Measurements from ENCODE around the gene POLD2. TPM values are rescaled to one million over a fixed set of nuclear protein-coding genes. Genes with fewer than 3 reads are reported as not detected.

The POLD2 gene
- total RNA-seq, 1 donor from 2014 or later: 259 TPM

DNA sequence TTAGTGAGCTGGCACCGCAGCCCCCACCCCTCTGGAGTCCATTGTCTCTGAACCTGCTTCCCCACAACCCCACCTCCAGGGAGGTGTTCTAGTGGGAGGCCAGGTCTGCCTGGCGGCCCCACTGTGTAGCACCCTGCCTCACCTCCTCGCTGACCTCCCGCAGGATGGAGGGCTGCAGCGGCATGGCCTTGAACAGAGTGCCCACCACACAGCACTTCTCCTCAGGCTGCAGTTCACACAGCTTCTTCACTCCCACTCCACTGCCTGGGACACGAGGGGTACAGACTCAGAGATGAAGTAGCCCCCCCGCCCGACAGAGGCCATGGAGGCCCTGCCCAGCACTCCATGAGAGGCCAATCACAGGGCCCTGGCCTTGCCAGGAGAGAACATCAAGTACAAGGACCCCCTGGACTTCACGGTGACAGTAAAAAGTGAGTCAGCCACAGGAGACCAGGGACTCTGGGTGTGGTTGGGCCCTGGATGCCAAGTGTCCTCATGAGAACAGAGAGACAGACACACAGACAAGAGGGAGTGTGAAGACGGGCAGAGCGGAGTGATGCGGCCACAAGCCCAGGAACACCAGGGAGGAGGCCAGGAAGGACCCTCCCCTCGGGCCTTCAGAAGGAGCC, 5.4 kb downstream of the POLD2 start:
- intact Hi-C loops (cut with micrococcal nuclease): no loop called here
- Mint-ChIP-seq H3K4me3 (no peak overlapping the region), H3K36me3 (ENCODE audit: low read depth) (peaks cover 65% of the 10 kb centered on the region), H3K27ac (no peak overlapping the region), H3K4me1 (peaks cover 24% of the 10 kb centered on the region), H3K9me3 (no peaks in the 10 kb centered on the region), H3K27me3 (no peaks in the 10 kb centered on the region)
- DNase-seq: no peak

DNA sequence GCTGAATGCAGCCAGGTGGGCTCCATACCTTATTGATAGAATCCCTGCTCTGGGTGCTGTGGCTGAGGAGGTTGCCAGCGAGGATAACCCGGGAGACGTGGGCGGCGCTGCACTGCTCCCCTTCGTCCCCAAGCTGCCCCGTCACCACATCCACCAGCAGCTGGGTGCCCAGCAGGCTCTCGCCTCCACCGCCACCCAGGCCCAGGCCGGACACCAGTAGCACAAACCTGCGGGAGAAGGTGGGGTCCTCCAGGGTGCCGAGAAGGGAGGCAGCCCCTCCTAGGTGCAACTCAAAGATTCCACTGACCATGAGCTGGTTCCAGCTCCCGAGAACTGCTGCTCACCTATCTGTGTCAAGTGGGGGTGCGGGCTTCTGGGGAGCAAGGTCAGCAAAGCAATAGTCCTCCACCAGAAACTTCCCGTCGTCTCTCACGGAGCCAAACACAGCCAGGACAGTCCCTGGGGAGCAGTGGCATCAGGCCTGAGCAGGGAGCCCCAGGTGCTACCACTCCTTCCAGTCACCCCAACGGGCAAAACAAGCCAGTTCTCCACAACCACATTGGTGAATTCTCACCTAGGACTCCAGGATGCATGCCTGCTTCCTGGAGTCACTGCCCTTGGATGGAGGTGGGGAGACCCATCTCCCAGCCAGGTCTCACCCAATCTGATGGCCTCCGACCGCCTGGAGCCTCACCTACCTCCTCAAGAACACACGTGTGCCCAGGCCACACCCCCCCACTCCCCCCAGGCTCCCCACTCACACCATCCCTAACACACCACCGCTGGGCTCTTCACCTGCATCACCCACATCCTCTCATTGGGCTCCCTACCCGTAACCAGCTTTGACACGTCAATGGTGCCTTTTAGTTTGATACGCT, 6.3 kb downstream of the POLD2 start:
- DNase-seq: no peak
- H3K4me1 Mint-ChIP-seq: peaks cover 18% of the 10 kb centered on the region
- H3K4me3 Mint-ChIP-seq: no peak overlapping the region
- no peaks in the 10 kb centered on the region for H3K9me3 Mint-ChIP-seq
- H3K36me3 Mint-ChIP-seq (ENCODE audit: low read depth): peaks cover 62% of the 10 kb centered on the region
- H3K27ac Mint-ChIP-seq: no peak overlapping the region
- intact Hi-C loops (cut with micrococcal nuclease): no loop called here
- H3K27me3 Mint-ChIP-seq: no peaks in the 10 kb centered on the region

DNA sequence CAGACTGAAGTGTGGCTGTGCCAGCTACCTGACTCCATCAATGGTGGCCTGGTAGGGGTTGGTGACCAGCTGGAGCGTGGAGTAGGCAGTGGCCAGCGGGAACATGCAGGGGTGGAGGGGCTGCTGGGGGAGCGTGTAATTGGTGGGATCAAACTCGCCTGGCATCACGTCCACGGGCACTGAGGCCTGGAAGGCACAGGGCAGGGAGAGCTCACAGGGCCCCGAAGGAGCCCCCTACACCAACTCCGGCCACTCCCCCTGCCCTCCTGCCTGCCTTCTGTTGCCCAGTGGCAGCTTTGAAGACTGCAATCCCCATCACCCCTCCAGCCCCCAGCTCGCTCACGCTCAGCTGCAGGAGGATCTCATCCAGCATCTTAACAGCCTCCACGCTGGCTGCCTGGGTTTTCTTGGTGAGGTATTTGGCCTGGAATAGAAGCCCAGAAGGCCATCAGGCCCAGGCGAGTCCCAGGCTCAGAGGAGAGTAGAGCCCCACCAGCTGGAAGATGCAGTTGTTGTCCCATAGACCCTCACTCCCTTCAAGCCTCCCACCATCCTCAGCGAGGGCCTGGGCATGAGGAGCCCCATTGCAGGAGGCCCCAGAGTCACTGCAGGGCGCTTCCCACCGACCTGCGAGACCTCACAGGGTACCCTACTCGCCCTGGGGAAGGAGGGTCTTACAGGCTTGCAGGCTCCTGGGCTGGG, 7.1 kb downstream of the POLD2 start:
- intact Hi-C loops (cut with micrococcal nuclease): no loop called here
- Mint-ChIP-seq H3K36me3 (ENCODE audit: low read depth) (peaks cover 56% of the 10 kb centered on the region), H3K4me1 (peaks cover 15% of the 10 kb centered on the region), H3K27ac (no peak overlapping the region), H3K27me3 (no peaks in the 10 kb centered on the region), H3K4me3 (no peak overlapping the region), H3K9me3 (no peaks in the 10 kb centered on the region)
- DNase-seq: no peak

DNA sequence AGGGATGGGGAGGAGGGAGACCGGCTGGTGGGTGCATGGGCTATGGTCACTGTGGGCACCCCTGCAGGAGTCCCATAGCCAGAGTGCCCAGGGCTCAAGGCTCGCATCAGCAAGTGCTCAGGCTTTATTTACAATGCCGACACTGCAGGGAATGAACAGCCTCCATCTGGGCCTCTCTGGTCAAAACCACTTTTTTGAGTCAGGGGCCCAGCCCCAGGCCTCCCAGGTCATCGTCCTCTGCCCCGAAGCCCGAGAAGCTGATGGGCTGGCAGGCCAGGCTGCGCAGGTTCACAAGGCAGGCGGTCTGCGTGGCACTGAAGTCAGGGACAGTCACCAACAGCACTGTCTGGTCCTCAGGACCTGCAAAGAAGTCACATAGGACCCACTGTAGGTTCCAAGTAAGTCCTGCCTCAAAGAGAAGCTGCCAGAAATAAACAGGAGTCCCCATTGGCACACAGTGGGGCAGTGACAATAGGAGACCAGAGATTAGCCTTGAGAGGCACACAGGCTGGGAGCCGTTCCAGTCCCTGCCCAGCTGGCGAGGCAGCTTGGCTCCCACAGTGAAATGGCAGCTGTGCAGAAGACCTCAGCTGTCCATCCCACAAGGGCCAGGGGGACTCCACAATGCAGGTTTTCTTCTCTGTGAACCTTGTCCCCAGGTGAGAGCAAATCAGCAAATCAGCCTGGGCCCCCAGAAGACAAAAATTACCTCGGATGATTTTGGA, 8.6 kb downstream of the POLD2 start:
- Mint-ChIP-seq H3K27me3 (no peaks in the 10 kb centered on the region), H3K4me3 (no peak overlapping the region), H3K27ac (no peak overlapping the region), H3K4me1 (peaks cover 5% of the 10 kb centered on the region), H3K36me3 (ENCODE audit: low read depth) (peaks cover 41% of the 10 kb centered on the region), H3K9me3 (no peaks in the 10 kb centered on the region)
- intact Hi-C loops (cut with micrococcal nuclease): no loop called here
- no peak for DNase-seq

DNA sequence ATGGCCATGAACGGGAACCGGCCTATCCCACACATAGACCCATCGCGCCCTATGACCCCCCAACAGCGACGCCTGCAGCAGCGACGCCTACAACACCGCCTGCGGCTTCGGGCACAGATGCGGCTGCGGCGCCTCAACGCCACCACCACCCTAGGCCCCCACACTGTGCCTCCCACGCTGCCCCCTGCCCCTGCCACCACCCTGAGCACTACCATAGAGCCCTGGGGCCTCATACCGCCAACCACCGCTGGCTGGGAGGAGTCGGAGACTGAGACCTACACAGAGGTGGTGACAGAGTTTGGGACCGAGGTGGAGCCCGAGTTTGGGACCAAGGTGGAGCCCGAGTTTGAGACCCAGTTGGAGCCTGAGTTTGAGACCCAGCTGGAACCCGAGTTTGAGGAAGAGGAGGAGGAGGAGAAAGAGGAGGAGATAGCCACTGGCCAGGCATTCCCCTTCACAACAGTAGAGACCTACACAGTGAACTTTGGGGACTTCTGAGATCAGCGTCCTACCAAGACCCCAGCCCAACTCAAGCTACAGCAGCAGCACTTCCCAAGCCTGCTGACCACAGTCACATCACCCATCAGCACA, 9.5 kb downstream of the POLD2 start:
- Mint-ChIP-seq H3K4me1 (no peaks in the 10 kb centered on the region), H3K27me3 (no peaks in the 10 kb centered on the region), H3K27ac (no peak overlapping the region), H3K9me3 (no peaks in the 10 kb centered on the region), H3K4me3 (no peak overlapping the region), H3K36me3 (ENCODE audit: low read depth) (peaks cover 32% of the 10 kb centered on the region)
- DNase-seq: no peak
- intact Hi-C loops (cut with micrococcal nuclease): no loop called here

DNA sequence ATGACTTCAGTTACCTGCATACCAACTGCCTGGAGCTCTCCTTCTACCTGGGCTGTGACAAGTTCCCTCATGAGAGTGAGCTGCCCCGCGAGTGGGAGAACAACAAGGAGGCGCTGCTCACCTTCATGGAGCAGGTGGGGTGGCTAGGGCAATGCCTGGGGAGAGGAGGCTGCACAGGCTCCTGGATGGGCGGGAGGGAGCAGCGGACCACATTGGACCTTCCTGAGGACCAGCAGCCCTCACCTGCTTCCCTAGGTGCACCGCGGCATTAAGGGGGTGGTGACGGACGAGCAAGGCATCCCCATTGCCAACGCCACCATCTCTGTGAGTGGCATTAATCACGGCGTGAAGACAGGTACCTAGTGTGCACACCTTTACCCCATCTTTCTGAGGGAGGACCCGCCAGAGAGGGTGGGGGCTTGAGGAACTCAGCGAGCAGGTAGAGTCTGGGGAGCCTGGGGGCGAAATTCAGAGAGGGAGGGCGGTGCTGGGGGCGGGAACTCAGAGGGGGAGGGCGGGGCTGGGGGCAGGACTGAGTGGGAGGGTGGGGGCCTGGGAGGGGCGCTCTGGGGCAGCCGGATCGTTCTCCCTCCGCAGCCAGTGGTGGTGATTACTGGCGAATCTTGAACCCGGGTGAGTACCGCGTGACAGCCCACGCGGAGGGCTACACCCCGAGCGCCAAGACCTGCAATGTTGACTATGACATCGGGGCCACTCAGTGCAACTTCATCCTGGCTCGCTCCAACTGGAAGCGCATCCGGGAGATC, 10.2 kb downstream of the POLD2 start:
- intact Hi-C loops (cut with micrococcal nuclease): no loop called here
- no peak for DNase-seq
- no peaks in the 10 kb centered on the region for H3K4me1 Mint-ChIP-seq
- H3K27me3 Mint-ChIP-seq: no peaks in the 10 kb centered on the region
- no peak overlapping the region for H3K4me3 Mint-ChIP-seq
- no peaks in the 10 kb centered on the region for H3K9me3 Mint-ChIP-seq
- H3K27ac Mint-ChIP-seq: no peak overlapping the region
- H3K36me3 Mint-ChIP-seq (ENCODE audit: low read depth): peaks cover 28% of the 10 kb centered on the region

DNA sequence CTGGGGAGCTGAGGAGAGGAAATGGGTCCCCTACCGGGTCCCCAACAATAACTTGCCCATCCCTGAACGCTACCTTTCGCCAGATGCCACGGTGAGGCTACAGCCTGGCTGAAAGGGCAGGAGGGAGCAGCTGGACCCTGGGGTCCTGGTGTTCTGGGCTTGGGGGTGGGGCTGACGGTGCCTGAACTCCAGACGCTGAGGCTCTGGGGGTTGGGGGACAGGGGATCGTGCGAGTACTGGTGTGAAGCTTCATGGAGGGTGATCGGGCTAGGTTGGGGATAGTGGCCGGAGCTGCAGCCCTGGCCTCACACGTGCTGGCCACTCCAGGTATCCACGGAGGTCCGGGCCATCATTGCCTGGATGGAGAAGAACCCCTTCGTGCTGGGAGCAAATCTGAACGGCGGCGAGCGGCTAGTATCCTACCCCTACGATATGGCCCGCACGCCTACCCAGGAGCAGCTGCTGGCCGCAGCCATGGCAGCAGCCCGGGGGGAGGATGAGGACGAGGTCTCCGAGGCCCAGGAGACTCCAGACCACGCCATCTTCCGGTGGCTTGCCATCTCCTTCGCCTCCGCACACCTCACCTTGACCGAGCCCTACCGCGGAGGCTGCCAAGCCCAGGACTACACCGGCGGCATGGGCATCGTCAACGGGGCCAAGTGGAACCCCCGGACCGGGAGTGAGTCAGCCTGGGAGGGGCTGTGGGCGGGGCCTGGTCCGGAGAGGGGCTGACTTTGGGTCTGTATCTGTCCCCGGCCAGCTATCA, 10.9 kb downstream of the POLD2 start:
- intact Hi-C loops (cut with micrococcal nuclease): no loop called here
- no peak overlapping the region for H3K4me3 Mint-ChIP-seq
- no peak for DNase-seq
- H3K36me3 Mint-ChIP-seq (ENCODE audit: low read depth): peaks cover 21% of the 10 kb centered on the region
- H3K27ac Mint-ChIP-seq: no peak overlapping the region
- H3K27me3 Mint-ChIP-seq: no peaks in the 10 kb centered on the region
- no peaks in the 10 kb centered on the region for H3K9me3 Mint-ChIP-seq
- H3K4me1 Mint-ChIP-seq: no peaks in the 10 kb centered on the region

DNA sequence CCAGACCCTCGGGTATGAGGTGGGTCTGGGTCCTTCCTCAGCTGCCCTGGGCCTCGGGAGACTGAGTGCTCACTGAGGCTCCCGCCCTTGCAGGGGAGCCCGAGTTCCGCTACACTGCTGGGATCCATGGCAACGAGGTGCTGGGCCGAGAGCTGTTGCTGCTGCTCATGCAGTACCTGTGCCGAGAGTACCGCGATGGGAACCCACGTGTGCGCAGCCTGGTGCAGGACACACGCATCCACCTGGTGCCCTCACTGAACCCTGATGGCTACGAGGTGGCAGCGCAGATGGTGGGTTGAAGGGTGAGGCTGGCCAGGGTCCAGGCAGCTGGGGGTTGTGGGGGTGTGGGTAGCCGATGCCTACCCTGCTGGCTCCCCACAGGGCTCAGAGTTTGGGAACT, 11.6 kb downstream of the POLD2 start:
- H3K27ac Mint-ChIP-seq: peak overlapping the region; percentile 25
- peaks cover 18% of the 10 kb centered on the region for H3K36me3 Mint-ChIP-seq (ENCODE audit: low read depth)

DNA sequence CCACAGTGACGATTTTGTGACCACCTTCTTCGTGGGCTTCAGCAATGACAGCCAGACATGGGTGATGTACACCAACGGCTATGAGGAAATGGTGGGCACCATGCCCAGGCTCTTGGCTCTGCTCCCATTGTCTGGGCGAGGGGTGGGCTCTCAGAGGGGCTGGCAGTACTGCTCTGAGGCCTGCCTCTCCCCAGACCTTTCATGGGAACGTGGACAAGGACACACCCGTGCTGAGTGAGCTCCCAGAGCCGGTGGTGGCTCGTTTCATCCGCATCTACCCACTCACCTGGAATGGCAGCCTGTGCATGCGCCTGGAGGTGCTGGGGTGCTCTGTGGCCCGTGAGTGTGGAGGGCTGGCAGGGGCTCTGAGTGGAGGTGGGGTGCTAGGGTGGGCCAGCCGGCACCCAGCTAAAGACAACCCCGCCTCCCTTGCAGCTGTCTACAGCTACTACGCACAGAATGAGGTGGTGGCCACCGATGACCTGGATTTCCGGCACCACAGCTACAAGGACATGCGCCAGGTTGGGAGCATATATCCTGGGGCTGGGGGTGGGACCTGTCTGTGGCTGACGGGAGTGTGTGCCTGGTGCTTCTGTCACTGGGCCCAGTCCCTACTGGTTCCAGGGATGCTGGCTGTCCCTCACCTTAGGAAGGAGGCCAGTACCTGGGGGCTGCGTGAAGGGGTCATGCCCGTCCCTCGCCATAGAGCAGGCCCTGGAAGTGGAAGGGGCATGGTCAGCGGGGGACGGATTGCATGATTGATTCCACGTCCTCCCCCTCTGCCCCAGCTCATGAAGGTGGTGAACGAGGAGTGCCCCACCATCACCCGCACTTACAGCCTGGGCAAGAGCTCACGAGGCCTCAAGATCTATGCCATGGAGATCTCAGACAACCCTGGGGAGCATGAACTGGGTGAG, 12.4 kb downstream of the POLD2 start:
- H3K4me3 Mint-ChIP-seq: no peak overlapping the region
- intact Hi-C loops (cut with micrococcal nuclease): no loop called here
- no peak for DNase-seq
- H3K36me3 Mint-ChIP-seq (ENCODE audit: low read depth): peaks cover 18% of the 10 kb centered on the region
- H3K27ac Mint-ChIP-seq: no peak overlapping the region
- no peaks in the 10 kb centered on the region for H3K27me3 Mint-ChIP-seq
- H3K4me1 Mint-ChIP-seq: no peaks in the 10 kb centered on the region
- H3K9me3 Mint-ChIP-seq: no peaks in the 10 kb centered on the region

More for the DNA sequence above, 11.6 kb downstream of the POLD2 start:
- Mint-ChIP-seq H3K4me1 (no peaks in the 10 kb centered on the region), H3K4me3 (no peak overlapping the region), H3K27me3 (no peaks in the 10 kb centered on the region), H3K9me3 (no peaks in the 10 kb centered on the region)
- DNase-seq: no peak
- intact Hi-C loops (cut with micrococcal nuclease): no loop called here

DNA sequence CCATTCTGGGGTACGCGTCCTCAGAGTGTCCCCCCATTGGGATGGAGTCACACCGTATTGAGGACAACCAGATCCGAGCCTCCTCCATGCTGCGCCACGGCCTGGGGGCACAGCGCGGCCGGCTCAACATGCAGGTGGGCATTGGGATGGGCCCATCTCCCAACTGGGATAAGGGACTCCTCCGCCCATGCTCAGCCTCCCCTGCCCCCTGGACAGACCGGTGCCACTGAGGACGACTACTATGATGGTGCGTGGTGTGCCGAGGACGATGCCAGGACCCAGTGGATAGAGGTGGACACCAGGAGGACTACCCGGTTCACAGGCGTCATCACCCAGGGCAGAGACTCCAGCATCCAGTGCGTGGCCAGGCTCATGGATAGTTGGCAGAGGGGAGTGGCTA, 13.4 kb downstream of the POLD2 start:
- peaks cover 17% of the 10 kb centered on the region for H3K36me3 Mint-ChIP-seq (ENCODE audit: low read depth)
- peaks cover 6% of the 10 kb centered on the region for H3K27me3 Mint-ChIP-seq
- H3K4me3 Mint-ChIP-seq: no peak overlapping the region
- intact Hi-C loops (cut with micrococcal nuclease): no loop called here
- no peak overlapping the region for H3K27ac Mint-ChIP-seq
- no peaks in the 10 kb centered on the region for H3K9me3 Mint-ChIP-seq
- peaks cover 7% of the 10 kb centered on the region for H3K4me1 Mint-ChIP-seq
- DNase-seq: no peak

DNA sequence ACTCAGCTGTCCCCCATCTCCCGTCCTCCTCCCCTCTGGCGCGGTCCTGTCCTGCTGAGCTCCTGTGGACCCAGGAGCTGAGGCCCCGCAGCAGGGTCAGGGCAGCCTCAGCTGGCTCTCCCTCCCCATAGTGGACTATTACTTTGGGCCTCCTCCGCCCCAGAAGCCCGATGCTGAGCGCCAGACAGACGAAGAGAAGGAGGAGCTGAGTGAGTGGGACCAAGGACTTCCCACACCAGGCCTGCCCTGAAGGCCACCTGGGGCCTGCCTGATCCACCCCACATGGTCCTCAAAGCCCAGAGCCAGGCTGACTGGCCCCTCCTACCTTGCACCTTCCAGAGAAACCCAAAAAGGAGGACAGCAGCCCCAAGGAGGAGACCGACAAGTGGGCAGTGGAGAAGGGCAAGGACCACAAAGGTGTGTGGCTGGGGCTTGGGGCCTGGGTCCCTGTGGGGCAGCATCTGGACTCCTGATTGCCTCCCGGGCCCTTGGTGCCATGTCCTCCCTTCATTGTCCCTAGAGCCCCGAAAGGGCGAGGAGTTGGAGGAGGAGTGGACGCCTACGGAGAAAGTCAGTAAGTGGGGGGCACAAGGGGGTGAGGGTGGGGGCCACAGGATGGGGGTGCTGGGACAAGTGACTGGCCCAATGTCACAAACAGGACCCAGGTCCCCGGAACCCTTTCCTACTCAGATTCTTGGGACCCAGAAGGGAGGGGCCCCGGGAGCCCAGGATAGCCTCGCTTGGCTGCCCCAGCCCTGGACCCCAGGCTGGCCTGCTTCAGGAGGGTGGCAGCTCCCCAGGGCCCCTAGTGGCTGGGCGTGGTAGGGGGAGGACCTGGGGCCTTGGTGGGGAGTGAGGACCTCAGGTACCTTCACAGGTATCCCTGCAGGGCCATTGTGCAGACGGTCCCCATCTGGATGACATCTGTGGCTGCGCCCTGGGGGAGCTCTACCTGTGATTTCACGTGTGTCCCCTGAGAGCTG, 14.3 kb downstream of the POLD2 start:
- intact Hi-C loops (cut with micrococcal nuclease): no loop called here
- Mint-ChIP-seq H3K4me3 (no peak overlapping the region), H3K4me1 (peaks cover 7% of the 10 kb centered on the region), H3K27me3 (peaks cover 6% of the 10 kb centered on the region), H3K9me3 (no peaks in the 10 kb centered on the region), H3K36me3 (ENCODE audit: low read depth) (peaks cover 10% of the 10 kb centered on the region), H3K27ac (no peak overlapping the region)
- no peak for DNase-seq
